WI38 (cell line): ENCODE results near the gene SLAIN2.

Experiments used
- H3K4me3 ChIP-seq: 2 replicates; pipeline ENCODE4 v1.5.1; 2011; ENCODE audit warnings: low read depth, mild to moderate bottlenecking, control low read depth, low read length
- CTCF ChIP-seq: IDR thresholded peaks from 2 replicates; pipeline ENCODE4 v1.5.1; 2012; ENCODE audit warnings: low read depth, mild to moderate bottlenecking, control low read depth, low read length

SLAIN2 gene

GRCh38 chr4:48334900-48335384 is 6.4 kb upstream of the SLAIN2 start:
- TF ChIP-seq CTCF, result no peak
- H3K4me3 ChIP-seq, result no peak overlapping the region

GRCh38 chr4:48336146-48336870 is 5.0 kb upstream of the SLAIN2 start:
- TF ChIP-seq CTCF, result no peak
- H3K4me3 ChIP-seq, result no peak overlapping the region

GRCh38 chr4:48337731-48338130 is 3.6 kb upstream of the SLAIN2 start:
- no peak overlapping the region for H3K4me3 ChIP-seq
- no peak for TF ChIP-seq CTCF

- no peak for TF ChIP-seq CTCF
- H3K4me3 ChIP-seq, result no peak overlapping the region; the same call in 1 of the 2 replicates
These were observed 1.7 kb upstream of the SLAIN2 start for GRCh38 chr4:48339642-48340041.

GRCh38 chr4:48340276-48340964 is 909 bp upstream of the SLAIN2 start:
- peak overlapping the region; percentile 66 for H3K4me3 ChIP-seq
- no peak for TF ChIP-seq CTCF

GRCh38 chr4:48341776-48342605 is 662 bp downstream of the SLAIN2 start:
- no peak for TF ChIP-seq CTCF
- H3K4me3 ChIP-seq, result peak overlapping the region; percentile 99

- H3K4me3 ChIP-seq, result peak overlapping the region; percentile 99
- TF ChIP-seq CTCF, result no peak
These were observed 1.2 kb downstream of the SLAIN2 start for GRCh38 chr4:48342606-48342880.
